HPDE6-E6E7 (cell line): ENCODE data around the gene BIN2.
A peak's percentile ranks its signal among the peaks of the same experiment; 100 is the strongest.

Experiments
- DNase-seq: peaks from one replicate; pipeline ENCODE4 v3.0.0; 2011; ENCODE audit warnings: missing footprints; ENCODE audit errors: extremely low spot score

Gene BIN2

GRCh38 chr12:51323966-51324895 lies at the start of gene BIN2:
BIN2 (minus strand) TSS chr12:51324174; CDS start chr12:51324102, 72 bp downstream.
- no peak for DNase-seq

- no peak for DNase-seq
Measured at GRCh38 chr12:51373187-51373586, 49.2 kb upstream of the BIN2 start.

- no peak for DNase-seq
Measured at GRCh38 chr12:51372021-51372420, 48.0 kb upstream of the BIN2 start.

GRCh38 chr12:51371295-51371953 lies 47.5 kb upstream of the BIN2 start:
- peak; percentile 98 for DNase-seq

GRCh38 chr12:51370667-51371066 lies 46.7 kb upstream of the BIN2 start:
- DNase-seq: no peak

GRCh38 chr12:51369581-51369980 lies 45.6 kb upstream of the BIN2 start:
- no peak for DNase-seq

- DNase-seq: no peak
Measured at GRCh38 chr12:51368640-51369517, 44.9 kb upstream of the BIN2 start.

GRCh38 chr12:51365276-51365675 lies 41.3 kb upstream of the BIN2 start:
- DNase-seq: no peak

GRCh38 chr12:51364001-51364400 lies 40.0 kb upstream of the BIN2 start:
- DNase-seq: no peak

GRCh38 chr12:51362747-51363342 lies 38.9 kb upstream of the BIN2 start:
- DNase-seq: no peak

- no peak for DNase-seq
Measured at GRCh38 chr12:51362307-51362706, 38.3 kb upstream of the BIN2 start.

- no peak for DNase-seq
Measured at GRCh38 chr12:51361161-51362016, 37.4 kb upstream of the BIN2 start.

GRCh38 chr12:51360315-51360714 lies 36.3 kb upstream of the BIN2 start:
- DNase-seq: no peak

- no peak for DNase-seq
Measured at GRCh38 chr12:51359851-51360250, 35.9 kb upstream of the BIN2 start.

GRCh38 chr12:51358496-51358895 lies 34.5 kb upstream of the BIN2 start:
- no peak for DNase-seq

GRCh38 chr12:51357374-51358047 lies 33.5 kb upstream of the BIN2 start:
- no peak for DNase-seq

- no peak for DNase-seq
Measured at GRCh38 chr12:51351913-51352532, 28.0 kb upstream of the BIN2 start.

- DNase-seq: no peak
Measured at GRCh38 chr12:51349026-51349425, 25.1 kb upstream of the BIN2 start.

GRCh38 chr12:51348116-51348515 lies 24.1 kb upstream of the BIN2 start:
- DNase-seq: no peak

- no peak for DNase-seq
Measured at GRCh38 chr12:51346581-51346980, 22.6 kb upstream of the BIN2 start, which contains the start of gene CELA1. CELA1 (minus strand) TSS chr12:51346679; CDS start chr12:51346638, 41 bp downstream.
